HepG2 (cell line): ENCODE data around the gene RBBP8NL. TPM values are rescaled to one million over a fixed set of nuclear protein-coding genes. Genes with fewer than 3 reads are reported as not detected.

Experiments used
- ATF7-NPFF ChIP-seq: sonication (generic); formaldehyde crosslinking; IDR thresholded peaks from 2 replicates; pipeline ENCODE4 v1.8.1; 2023; ENCODE audit warnings: mild to moderate bottlenecking, low read depth, missing genetic modification reagents, moderate library complexity
- CREM ChIP-seq, 2 experiments: sonication (generic) in 1 of 2; formaldehyde crosslinking in 1 of 2; IDR thresholded peaks; 2 replicates each; pipeline versions ENCODE4 v1.4.0 to v1.6.1; 2016 to 2020; ENCODE audit warnings: antibody characterized with exemption in 1 of 2, mild to moderate bottlenecking in 1 of 2, missing genetic modification reagents in 1 of 2
- GFI1 ChIP-seq: sonication (generic); formaldehyde crosslinking; IDR thresholded peaks from 2 replicates; pipeline ENCODE4 v1.5.0; 2020; ENCODE audit warnings: missing genetic modification reagents, mild to moderate bottlenecking, borderline replicate concordance
- HDAC6 ChIP-seq: fragments of 200-600 bp; sonication (generic); IDR thresholded peaks from 2 replicates; pipeline ENCODE4 v1.7.0; 2017; ENCODE audit warnings: mild to moderate bottlenecking, antibody characterized with exemption, low read length, low read depth
- HHEX ChIP-seq: IDR thresholded peaks from 2 replicates; pipeline ENCODE4 v1.6.1; 2016; ENCODE audit warnings: control low read depth
- NCOA5 ChIP-seq: sonication (generic); formaldehyde crosslinking; IDR thresholded peaks from 2 replicates; pipeline ENCODE4 v1.4.0; 2020; ENCODE audit warnings: missing genetic modification reagents
- NCOR1 ChIP-seq: fragments of 200-600 bp; sonication (generic); IDR thresholded peaks from 2 replicates; pipeline ENCODE4 v1.7.0; 2017; ENCODE audit warnings: antibody characterized with exemption, low read length, borderline replicate concordance
- PRPF4 ChIP-seq: fragments of 200-400 bp; formaldehyde crosslinking; IDR thresholded peaks from 2 replicates; pipeline ENCODE4 v1.6.1; 2016; ENCODE audit warnings: low read length, low read depth; ENCODE audit not compliant: poor library complexity, severe bottlenecking
- RFXAP ChIP-seq: sonication (generic); formaldehyde crosslinking; IDR thresholded peaks from 2 replicates; pipeline ENCODE4 v1.4.0; 2020; ENCODE audit warnings: missing genetic modification reagents, borderline replicate concordance
- SALL1 ChIP-seq: sonication (generic); formaldehyde crosslinking; IDR thresholded peaks from 2 replicates; pipeline ENCODE4 v1.8.0; 2022; ENCODE audit warnings: mild to moderate bottlenecking, missing genetic modification reagents
- SRSF9 ChIP-seq: fragments of 200-400 bp; formaldehyde crosslinking; IDR thresholded peaks from 2 replicates; pipeline ENCODE4 v1.6.1; 2018; ENCODE audit warnings: borderline replicate concordance, mild to moderate bottlenecking, low read depth, low read length; ENCODE audit not compliant: insufficient read depth, poor library complexity, severe bottlenecking
- YEATS2 ChIP-seq: sonication (generic); formaldehyde crosslinking; IDR thresholded peaks from 2 replicates; pipeline ENCODE4 v1.4.0; 2020; ENCODE audit warnings: missing genetic modification reagents, borderline replicate concordance
- ZBTB4 ChIP-seq: sonication (generic); formaldehyde crosslinking; IDR thresholded peaks from 2 replicates; pipeline ENCODE4 v1.4.0; 2020; ENCODE audit warnings: missing genetic modification reagents, mild to moderate bottlenecking, borderline replicate concordance
- ZFP1 ChIP-seq: IDR thresholded peaks from 2 replicates; pipeline ENCODE4 v1.6.1; 2016
- ZFX ChIP-seq: sonication (generic); formaldehyde crosslinking; IDR thresholded peaks from 2 replicates; pipeline ENCODE4 v1.4.0; 2020; ENCODE audit warnings: mild to moderate bottlenecking, low read depth, missing genetic modification reagents, moderate library complexity
- ZNF136 ChIP-seq: sonication (generic); formaldehyde crosslinking; IDR thresholded peaks from 2 replicates; pipeline ENCODE4 v1.8.1; 2022; ENCODE audit warnings: low read depth, mild to moderate bottlenecking, moderate library complexity, missing genetic modification reagents
- ZNF354B ChIP-seq: sonication (generic); formaldehyde crosslinking; IDR thresholded peaks from 2 replicates; pipeline ENCODE4 v1.8.0; 2022; ENCODE audit warnings: mild to moderate bottlenecking, missing genetic modification reagents
- ZNF446 ChIP-seq: sonication (generic); formaldehyde crosslinking; IDR thresholded peaks from 2 replicates; pipeline ENCODE4 v1.5.0; 2020; ENCODE audit warnings: mild to moderate bottlenecking, missing genetic modification reagents
- ZNF496 ChIP-seq: sonication (generic); formaldehyde crosslinking; IDR thresholded peaks from 2 replicates; pipeline ENCODE4 v1.8.1; 2023; ENCODE audit warnings: mild to moderate bottlenecking, moderate library complexity, missing genetic modification reagents; ENCODE audit not compliant: insufficient replicate concordance
- ZNF598 ChIP-seq: sonication (generic); formaldehyde crosslinking; IDR thresholded peaks from 2 replicates; pipeline ENCODE4 v1.5.1; 2020; ENCODE audit warnings: mild to moderate bottlenecking, missing genetic modification reagents, borderline replicate concordance
- polyA plus RNA-seq, 8 experiments: library from polyadenylated mRNA; depleted of rRNA in 3 of 8; stranded (reverse) in 7 of 8; unstranded in 1 of 8; fragments of >200 nt; fragmentation: Illumina TruSeq in 4 of 8; extraction: Trizol in 4 of 8; gene quantifications; 2 replicates each; pipeline versions ENCODE4 v1.2.1 to v1.2.3, GENCODE V29; 2011 to 2016; ENCODE audit warnings: low read depth in 4 of 8, missing spikeins in 1 of 8, mixed read lengths in 1 of 8; ENCODE audit not compliant: insufficient read depth in 1 of 8
- total RNA-seq, 5 experiments: library from RNA; depleted of rRNA; stranded (reverse); fragments of >200 nt; fragmentation: Illumina TruSeq; extraction: Trizol; gene quantifications; 2 replicates each; pipeline ENCODE4 v1.2.3, GENCODE V29; 2016; ENCODE audit warnings: low read depth in 1 of 5
- TF ChIP-seq, protein P1 (sequence below): sonication (generic); formaldehyde crosslinking; IDR thresholded peaks from 2 replicates; pipeline ENCODE4 v1.5.1; 2020; ENCODE audit warnings: missing genetic modification reagents, mild to moderate bottlenecking, borderline replicate concordance
- TF ChIP-seq, protein P2 (sequence below): sonication (generic); formaldehyde crosslinking; conservative IDR thresholded peaks from 2 replicates; pipeline ENCODE4 v1.4.0; 2020; ENCODE audit warnings: missing genetic modification reagents

RBBP8NL gene
- total and polyA plus RNA-seq, 2 of the 13 experiments (the other 11 are each of a cell fraction or from before 2014, with no cell fraction given): 0.69 to 0.86 TPM

DNA sequence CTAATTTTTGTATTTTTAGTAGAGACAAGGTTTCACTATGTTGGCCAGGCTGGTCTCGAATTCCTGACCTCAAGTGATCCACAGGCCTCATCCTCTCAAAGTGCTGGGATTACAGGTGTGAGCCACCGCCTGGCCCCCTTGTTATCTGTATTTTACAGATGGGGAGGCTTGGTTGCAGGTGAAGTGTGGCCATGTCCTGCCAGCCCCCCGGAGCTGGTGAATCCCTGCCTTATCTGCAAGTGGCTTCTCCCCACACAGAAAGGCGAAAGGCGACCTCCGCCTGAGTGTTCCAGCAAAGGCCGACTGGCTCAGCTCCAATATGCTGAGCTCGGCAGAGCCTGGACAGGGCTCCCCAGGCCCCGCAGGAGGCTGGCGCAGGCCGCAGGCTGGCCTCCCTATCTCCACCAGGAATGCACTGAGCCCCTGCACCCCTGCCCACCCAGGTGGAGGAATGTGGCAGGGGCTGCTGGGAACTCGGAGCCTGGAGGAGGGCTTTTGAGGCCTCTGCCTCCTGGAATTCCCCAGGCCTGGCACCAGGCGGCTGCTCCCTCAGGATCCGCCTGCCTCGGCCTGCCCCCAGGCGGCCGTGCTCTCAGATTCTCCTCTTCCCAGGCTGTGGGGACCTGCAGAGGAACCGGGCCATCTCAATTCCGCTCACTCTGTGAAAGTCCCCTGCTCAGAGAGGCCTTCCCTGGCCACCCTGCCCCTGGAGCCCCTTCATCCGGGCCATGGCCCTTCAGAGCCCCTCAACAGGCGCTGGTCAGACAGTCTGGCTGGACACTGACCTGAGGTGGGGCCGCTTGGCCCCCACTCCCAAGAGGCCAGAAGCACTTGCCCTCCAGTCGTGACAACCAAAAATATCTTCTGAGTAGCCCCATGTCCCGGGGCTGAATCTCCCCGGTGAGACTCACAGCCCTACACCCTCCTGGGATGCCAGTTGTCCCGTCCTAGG, 51.0 kb downstream of the RBBP8NL start (continued):
- TF ChIP-seq SALL1 (peak; percentile 90), ZNF496 (CRISPR knock-in tag) (no peak), ATF7-NPFF (CRISPR knock-in tag) (peak; percentile 70; the same call in 1 of the 2 replicates), NCOR1 (peak; percentile 33; the same call in 1 of the 2 replicates), ZNF598 (peak; percentile 82), CREM (IDR thresholded peaks at IDR 0.05) (no peak), CREM (CRISPR knock-in tag; IDR thresholded peaks at IDR 0.05) (no peak), RFXAP (CRISPR knock-in tag) (peak; percentile 88; the same call in 1 of the 2 replicates), ZNF354B (CRISPR knock-in tag) (peak; percentile 92; the same call in 1 of the 2 replicates), ZNF446 (peak; percentile 53; the same call in 1 of the 2 replicates), PRPF4 (peak; percentile 59), SRSF9 (no peak), NCOA5 (CRISPR knock-in tag) (no peak), GFI1 (no peak), HHEX (no peak), ZFX (CRISPR knock-in tag) (peak; percentile 98), ZFP1 (CRISPR knock-in tag) (no peak), YEATS2 (peak; percentile 88), ZBTB4 (CRISPR knock-in tag) (peak; percentile 72; the same call in 1 of the 2 replicates), HDAC6 (no peak), ZNF136 (CRISPR knock-in tag) (peak; percentile 78; the same call in 1 of the 2 replicates)
- TF ChIP-seq, protein P1, sequence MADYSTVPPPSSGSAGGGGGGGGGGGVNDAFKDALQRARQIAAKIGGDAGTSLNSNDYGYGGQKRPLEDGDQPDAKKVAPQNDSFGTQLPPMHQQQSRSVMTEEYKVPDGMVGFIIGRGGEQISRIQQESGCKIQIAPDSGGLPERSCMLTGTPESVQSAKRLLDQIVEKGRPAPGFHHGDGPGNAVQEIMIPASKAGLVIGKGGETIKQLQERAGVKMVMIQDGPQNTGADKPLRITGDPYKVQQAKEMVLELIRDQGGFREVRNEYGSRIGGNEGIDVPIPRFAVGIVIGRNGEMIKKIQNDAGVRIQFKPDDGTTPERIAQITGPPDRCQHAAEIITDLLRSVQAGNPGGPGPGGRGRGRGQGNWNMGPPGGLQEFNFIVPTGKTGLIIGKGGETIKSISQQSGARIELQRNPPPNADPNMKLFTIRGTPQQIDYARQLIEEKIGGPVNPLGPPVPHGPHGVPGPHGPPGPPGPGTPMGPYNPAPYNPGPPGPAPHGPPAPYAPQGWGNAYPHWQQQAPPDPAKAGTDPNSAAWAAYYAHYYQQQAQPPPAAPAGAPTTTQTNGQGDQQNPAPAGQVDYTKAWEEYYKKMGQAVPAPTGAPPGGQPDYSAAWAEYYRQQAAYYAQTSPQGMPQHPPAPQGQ (CRISPR knock-in tag): no peak
- TF ChIP-seq, protein P2, sequence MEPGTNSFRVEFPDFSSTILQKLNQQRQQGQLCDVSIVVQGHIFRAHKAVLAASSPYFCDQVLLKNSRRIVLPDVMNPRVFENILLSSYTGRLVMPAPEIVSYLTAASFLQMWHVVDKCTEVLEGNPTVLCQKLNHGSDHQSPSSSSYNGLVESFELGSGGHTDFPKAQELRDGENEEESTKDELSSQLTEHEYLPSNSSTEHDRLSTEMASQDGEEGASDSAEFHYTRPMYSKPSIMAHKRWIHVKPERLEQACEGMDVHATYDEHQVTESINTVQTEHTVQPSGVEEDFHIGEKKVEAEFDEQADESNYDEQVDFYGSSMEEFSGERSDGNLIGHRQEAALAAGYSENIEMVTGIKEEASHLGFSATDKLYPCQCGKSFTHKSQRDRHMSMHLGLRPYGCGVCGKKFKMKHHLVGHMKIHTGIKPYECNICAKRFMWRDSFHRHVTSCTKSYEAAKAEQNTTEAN: peak; percentile 17
